Activated naive CD4-positive, alpha-beta T cell treated with anti-CD3 and anti-CD28 coated beads, Interleukin-2, amount 50 U/mL, for 16 hours (primary cell): ENCODE data around the gene CCNJL.

Experiments used
- DNase-seq: peaks from one replicate; pipeline ENCODE4 v3.0.0-alpha.2; 2020

CCNJL gene

DNA sequence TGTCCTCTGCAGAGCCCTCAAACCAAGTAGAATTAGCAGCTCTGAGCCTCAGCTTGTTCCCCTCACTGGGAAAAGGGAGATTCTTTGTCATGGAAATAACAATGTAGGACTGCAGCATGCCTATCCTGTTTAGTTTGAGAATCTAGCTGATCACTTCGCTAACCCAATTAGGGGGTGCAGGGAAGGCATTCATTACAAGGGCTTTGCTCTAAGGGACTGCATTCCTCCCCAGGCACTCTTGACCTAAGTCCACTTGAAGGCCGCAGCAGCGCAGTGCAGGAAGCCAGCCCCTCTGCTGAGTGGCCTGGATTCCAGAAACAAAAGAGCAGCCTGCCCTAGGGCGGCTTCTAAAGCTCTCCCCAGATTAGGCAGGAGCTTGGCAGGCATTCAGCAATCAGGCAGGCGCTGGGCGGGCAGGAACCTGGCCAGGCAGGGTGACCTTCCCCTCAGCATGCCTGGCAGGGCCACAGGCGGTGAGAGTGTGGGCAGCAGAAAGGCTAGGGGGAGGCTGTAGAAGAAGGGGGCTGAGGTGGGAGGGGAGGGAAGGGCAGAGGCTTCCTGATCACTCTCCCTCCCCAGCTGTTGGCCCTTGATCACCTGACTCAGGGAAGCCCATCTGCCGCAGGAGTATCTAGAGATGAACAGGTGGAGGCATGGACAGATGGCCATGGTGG is 24.8 kb downstream of the CCNJL start:
- DNase-seq, result no peak

DNA sequence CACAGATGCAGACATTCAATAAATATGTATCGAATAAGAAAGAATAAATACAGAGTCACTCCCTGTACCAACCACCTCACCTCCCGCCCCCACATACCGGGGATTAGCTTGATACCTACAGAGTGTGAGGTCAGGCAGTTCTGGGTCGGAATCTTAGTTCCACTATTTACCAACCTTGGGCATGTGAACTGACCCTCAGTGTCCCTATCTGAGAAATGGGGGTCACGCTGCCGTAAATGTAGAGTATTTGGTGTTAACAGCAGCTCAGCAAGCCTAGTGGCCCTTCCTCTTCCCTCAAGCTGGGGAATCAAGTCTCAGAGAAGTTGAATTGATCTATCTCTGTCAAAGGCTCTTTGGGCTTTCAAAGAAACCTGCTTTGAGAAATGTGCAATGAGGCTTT is 25.4 kb downstream of the CCNJL start:
- DNase-seq, result no peak

DNA sequence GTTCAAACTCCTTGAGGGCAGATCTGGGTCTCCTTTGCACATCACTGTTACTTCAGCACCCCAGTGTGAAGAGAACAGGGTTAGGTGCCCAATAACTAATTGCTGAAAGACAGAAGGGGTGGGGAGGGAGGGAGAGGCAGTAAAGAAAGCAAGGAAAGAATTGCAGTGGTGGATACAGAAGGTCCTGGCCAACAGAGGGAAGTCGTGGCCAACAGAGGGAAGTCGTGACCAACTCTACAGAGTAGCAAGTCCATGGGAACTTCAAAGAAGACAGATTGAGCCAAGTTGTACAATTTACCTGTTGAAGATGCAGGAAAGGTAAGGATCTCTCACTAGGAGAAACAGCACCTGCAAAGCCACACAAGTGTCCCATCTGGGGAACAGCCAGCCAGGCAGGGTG is 27.0 kb downstream of the CCNJL start:
- DNase-seq, result no peak

DNA sequence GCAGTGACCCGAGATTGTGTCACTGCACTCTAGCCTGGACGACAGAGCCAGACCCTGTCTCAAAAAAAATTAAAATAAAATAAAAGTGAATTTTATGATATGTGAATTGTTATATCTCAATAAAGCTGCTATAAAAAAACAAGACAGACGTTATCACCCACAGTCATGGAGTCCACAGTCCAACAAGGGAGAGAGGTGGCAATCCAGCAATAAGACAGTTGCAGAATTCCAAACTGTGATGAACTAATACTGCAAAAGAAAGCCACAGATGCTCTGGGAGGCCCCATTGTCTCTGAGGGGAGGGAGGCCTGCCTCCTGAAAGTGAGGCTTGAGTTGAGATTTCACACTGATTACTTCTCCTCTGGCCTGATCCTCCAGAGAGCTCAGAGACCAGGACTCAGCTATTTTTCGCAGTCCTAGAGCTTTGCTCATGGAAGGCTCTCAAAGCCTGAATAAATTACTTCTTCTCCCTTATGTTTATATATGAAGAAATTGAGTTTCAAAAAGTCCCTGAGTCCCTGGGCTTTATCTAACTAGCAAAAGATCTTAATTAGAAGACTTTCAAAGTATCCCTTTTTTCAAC is 28.0 kb downstream of the CCNJL start:
- DNase-seq, result no peak

DNA sequence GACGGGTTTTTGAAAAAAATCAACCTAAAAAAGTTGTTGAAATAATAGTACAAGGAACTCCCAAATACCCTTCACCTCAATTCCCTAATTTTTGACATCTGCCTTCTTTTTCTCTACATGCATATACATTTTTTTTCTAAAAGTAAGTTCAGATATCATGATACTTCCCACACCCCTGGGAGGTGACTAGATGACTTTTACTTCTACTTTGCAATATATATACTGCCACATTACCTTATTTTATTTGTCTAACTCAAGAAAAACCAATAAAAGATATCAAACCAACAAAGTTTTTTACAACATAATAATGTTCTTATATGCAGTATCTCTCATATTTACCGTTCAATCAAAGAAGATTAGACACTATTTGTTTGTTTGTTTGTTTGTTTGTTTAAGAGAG is 31.1 kb downstream of the CCNJL start:
- no peak for DNase-seq

DNA sequence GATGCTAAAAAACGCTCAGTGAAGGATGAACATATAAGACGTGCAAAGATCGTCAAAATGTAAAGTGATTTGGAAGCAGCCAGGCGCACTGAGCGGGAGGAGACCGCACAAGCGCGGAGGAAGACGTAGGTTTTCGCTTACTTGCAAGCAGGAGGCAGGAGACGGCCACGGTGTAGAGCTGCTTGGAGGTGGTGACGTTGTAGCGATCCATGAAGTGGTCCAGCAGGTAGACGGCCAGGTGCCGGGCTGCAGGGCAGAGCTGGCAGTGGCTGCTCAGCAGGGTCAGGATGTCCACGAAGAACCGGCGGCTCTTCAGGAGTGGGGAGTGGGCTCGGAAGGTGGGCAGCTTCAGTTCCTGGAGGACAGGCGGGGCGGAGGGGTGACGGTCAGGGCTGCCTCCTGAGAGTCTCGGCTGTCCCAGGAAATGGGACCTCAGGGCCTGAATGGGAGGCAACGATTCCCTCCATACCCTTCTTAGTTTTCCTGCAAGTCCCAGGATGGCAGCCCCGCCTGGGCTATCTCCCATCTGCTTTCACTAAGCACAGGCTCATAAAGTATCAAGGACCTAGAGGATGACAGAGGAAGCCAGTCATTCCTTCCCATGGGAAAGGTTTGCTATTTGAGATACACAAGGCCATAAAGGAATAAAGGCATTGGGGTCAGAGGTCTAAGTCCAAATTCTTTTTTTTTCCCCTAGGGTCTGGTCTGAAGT is 31.8 kb downstream of the CCNJL start:
- no peak for DNase-seq

DNA sequence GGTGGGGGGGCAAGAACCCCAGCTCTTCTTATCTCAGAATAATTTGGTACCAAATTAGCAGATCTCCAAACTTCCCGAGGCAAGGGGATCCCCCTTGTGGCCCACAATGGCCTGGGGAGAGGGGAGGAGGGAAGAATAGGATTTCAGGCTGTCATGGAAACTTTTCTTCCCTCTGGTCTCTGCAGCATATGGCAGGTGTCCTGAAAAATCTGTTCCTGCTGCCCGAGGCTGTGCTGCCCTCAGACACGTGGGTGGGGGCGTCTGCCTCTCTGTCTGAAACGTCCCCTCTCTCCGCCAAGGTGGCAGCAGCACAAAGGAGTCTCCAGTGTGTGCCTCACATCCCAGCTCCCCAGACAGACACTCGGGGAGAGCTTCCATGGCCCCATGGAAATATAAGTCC is 34.0 kb downstream of the CCNJL start:
- DNase-seq, result no peak

DNA sequence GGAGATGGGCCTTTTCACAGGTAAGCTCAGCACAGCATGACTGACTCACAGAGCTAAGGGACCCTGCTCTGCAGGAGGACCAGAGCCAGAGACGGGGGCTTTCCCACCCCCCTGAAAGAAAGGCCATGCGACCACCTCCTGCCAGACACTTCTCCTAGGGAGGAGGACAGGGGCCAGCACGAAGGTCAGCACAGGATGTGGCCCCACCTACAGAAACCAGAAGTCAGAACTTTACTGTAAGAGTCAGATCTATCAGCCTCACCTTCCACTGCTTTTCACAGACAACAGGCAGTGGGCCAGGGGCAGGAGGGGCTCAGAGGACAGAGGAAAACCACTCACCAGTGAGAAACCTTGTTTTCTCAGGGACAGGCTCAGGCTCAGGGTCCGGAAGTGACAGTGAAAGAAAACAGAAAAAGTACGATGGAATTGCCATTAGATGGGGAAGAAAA is 37.9 kb downstream of the CCNJL start:
- no peak for DNase-seq

DNA sequence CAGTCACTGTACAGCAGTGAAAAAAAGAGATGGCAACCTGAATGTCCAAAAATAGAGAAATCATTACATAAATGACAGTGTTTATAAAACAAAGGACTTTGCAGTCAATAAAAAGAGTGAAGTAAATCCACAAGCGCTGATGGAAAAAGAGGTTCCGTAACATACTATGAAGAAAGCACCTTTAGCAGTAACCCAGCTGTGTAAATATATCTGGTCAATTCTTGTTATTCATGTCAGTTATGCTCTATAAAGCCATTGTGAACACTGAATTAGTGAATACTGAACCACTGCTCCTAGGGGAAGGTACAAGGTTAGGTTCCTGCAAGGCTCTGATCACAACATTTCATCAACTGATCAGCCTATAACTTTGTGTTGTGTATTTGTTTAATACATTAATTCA is 39.5 kb downstream of the CCNJL start:
- no peak for DNase-seq

DNA sequence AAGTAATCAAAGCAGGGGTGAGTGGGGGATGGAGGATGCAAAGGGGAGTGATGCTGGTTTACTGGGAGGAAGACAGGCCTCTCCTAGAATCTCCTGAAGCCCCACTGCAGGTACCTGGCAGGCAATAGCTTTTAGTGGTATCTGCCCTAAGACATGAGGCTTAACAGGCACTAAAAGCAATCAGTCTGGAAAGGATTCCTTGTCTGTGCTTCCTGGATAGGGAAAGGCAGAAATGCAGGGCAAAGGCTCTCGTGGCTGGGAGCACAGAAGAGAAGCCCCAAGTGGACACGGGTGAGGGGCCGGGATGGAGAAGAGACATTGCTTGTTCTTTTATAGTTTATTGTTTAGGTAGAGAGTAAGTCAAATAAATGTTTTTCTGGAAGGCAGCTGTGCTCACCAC is 40.1 kb downstream of the CCNJL start:
- no peak for DNase-seq

DNA sequence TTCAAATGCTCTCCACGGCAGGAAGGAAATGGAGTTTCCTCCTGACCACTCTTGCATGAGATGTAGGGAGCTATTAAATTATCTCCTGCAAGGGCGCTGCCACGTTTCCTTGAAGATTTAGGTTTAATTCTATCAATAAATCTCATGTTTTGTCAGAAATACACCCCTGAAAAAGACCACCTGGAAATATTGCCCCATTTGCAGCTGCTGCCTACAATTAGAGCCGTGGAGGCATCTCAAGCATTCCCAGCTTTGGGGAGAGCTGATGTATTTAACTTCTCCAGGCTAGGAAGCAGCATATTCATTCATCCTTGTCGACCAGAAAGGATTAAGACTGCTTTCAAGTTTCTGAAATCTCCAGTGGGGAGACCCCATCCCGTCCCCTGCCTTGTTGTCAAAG is 40.5 kb downstream of the CCNJL start:
- DNase-seq, result no peak

DNA sequence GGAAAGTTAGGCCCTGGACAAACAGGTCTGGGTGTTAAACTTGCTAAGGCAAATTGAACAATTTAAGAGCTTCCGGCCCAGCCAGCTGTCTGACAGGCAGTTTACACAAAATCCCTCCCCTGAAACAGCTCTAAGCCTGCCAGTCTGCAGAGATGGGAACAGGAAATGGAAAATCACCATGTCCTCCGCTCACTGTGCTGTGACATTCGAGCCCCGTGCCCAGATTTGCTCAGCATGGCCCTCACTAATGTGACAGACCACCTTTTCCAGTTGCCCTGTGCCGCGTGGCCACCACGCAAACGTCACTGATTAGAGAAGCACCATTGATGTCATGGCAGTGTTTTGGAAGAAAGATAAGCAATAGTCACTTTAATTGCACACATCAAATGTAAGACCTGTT is 41.0 kb downstream of the CCNJL start:
- no peak for DNase-seq

DNA sequence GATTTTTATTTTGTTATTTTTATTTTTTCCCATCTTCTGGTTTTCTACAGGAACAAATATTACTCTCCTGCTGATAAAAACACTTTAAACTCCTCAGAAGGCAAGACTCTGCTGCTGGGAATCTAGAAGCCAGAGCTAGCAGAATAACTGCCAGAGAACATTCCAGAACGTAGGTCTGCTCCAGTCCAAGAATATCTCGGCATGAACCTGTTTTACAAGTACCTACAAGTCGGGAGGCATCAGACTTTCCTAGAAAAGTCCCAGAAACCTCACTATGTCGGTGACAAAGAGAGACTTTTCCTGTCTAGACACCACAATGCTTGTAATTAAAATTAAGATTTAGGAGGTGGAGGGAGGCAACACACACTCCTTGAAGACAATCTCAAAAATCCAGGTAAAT is 41.7 kb downstream of the CCNJL start:
- DNase-seq, result no peak

DNA sequence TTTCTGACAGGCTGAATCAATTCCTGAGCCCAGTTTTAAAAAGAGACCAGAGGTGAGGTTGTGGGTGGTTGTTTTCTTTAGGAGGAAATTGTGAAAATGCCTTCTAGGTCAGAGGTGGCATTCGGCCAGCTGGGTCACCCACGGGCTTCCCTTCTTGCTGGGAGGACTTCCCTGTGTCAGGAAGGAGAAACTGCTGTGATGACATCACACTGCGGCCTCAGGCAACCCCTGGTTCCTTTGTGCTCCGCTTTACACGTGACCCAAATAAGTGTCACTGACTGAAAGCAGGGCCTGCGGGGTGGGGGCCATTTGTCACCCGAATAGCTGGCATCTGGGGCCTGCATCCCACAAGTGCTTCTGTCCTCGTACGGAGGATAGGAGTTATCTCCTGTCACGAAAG is 43.3 kb downstream of the CCNJL start:
- DNase-seq, result no peak

DNA sequence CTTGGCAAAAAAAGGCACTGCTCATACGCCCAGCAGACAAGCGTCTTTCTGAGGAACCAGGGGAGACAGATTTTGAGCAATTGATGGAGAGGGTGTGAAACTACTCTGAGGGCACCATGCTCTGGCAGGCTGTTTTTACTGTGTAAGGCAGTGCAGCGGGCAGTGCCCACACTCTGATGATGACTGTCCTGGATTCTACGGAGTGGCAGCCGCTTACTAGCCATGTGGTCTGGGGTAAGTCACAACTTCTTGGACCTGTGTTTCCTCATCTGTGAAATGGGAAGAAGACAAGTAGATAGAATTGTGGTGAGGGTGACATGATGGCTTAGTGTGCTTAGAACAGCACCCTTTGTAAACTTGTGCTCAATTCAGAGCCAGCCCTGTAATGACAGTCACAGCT is 44.2 kb downstream of the CCNJL start:
- DNase-seq, result no peak

DNA sequence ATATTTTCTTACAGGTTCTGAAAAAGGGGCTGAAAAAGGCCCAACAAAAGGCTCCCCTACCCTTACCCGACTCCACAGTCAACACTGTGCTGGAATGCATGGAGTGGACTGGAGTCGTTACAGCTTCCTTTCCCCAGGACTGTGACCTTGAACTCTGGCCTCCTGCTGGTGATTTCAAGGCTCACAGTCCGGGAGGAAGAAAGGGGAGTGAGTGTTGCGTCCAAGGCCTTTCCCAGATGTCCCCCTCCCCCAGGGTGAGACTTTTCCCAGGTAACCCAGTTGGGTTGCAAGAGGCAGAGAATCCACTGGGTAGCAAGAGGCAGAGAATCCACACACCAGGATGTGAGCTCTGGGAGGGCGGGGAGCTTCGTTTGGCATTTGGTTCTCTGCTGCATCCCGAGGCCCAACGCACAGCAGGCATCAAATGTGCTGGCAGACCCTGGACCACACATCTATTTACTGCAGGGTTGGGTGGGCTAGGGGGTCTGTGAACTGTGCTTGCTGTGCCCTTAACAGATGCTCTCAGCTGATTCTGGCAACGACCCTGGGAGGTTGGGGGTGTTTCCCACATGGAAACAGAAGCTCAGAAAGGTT is 45.5 kb downstream of the CCNJL start:
- DNase-seq, result no peak

DNA sequence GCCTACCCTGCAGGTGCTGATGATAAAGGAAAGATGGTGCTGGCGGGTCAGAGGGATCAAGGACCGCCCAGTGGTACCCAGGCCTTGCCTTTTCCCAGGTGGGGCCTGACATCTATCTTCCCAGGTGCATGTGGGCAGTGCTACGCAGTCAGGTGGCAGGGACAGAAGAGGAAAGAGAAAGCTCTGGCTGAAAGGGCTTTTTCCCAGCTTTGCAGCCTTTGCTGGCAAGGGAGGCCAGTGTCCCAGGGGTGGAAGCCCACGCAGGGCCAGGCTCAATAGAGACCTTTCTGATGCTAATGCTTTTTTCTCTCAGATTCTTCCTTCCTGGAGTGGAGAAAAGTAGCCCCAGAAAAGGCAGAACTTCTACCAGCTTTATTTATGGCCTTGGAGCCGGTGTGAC is 46.3 kb downstream of the CCNJL start:
- no peak for DNase-seq

DNA sequence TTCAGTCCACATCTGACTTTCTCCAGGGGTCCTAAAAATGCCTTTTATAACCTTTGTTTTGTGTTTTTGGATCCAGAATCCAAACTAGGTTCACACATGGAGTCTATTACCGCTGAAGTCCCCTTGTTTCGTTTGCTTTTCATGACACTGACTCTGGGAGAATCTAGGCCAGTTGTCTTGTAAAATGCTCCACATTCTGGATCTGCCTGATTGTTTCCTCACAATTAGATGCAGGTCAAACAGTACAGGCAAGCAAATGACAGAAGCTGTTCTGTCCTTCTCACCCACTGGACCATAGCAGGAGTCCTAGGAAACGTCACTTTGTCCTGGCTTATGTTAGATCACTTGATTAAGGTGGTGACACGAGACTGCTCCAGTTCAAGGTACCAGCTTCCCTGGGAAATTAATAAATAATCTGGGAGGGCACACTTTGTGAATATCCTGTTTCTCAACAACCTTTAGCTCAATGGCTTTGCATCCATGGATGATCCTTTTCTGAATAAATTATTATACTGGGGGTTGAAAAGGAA is 49.0 kb downstream of the CCNJL start:
- DNase-seq, result no peak

DNA sequence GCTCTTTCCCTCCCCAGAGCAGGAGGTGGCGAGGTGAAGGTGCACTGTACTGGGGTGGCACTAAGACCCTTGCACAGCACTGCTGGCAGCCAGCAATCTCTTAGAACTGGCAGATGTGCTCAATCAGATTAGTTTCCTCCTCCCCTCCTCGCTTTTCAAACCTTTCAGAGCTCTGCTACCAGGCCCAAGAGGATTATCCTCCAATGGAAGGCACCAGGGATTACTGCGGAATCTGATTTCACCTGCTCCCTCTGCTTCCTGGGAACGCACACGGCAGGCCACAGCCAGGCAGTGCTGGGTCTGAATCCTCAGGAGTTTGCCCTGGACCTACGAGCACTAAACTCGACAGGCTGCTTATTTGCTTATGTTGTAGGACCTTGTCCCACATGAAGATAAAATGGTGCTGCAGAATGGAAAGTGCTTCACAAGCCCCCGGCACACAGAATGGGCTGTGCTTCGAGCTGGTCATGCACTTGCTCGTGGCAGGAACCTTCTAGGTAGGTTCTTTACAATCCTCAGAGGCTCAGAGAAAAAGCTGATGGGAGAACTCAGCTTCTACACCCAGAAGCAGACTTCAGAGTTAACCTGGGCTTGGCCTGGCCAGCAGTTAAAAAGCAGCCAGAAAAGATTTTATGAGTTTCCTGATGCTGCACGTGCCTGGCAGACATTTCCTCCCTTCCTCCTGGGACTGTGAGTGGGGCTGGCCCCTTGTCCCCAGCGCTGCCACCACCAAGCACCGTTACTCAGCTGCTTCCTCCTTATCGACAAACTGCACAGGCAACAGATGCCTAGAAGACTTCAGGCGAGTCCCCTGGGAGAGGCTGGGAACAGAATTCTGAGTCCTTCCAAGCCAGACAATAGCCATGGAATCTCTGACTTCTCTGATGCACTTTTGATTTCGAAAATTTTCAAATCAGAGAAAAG is 50.0 kb downstream of the CCNJL start:
- DNase-seq, result no peak

DNA sequence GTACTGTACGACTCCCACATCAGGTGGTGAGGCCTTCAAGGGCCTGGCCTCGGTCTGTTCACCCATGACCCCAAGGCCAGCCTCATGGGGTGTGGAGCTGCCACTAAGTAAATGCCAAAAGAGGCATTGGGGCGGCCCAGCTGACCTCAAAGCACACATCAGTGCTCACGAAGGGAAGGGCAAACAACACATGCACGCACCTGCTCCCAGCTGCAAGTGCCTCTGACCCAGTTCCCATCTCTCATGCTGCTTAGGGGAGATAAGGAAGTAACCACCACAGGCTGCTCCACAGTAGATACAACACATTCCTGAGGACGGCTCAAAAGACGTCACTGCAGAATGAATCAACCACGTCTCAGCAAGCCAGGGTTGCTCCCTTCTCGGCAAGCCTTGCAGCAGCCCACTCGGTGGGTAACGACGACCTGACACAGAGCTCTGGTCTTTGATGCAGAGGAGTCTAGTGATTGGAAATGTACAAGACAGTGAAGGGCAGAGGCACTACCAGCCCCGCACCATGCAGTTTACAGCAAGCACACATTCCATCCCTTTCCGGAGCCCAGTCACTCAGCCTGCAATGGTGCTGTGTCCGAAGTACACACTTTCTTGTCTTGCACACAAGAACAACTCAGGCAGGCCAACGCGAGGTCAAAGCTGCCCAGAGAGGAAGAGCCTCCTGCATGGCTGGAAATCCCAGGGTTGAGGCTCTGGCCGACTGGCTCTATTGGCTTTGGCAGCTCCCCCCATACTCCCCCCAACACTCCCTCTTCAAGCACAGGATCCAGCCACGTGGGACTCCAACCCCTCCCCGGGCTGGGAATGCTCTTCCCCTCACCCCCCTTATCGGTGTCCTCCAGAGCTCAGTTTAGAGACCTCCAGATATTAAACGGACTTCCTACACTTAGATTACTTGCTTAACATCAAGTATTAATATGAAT is 51.2 kb downstream of the CCNJL start:
- DNase-seq, result no peak

DNA sequence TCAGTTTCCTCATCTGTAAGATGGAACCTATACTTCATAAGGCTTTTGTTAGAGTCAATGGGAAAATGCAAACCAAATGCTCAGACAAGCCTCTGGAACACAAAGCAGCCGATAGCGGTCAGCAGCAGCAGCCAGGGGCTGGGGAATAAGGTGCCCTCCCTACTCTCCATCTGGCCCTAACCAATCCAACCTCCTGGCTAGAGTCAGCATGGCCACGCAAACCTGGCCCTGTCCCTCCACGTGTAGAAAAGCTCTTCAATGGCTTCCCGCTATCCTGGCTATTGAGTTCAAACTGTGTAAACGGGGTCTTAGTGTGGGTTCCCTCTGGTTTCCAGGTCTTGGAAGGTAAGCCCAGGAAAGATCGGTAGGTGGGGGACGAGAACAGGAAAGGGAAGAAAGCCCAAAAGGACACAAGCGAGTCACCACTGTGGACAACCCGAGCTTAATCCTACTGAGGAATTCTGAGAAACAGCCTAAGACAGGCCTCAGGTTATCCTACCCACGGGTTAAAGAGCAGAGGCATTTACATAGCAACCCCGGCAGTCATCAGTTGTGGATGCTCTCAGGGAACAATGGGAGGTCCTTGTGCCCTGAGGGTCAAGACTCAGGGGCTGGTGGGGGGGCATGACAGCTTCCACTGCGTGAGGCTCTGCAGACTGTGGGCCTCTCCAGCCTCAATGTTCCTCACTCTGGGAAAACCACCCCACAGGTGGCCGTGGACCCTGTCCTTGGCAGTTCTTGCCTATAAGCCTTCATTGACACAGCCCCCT is 52.2 kb downstream of the CCNJL start:
- no peak for DNase-seq
